CD1c-positive myeloid dendritic cell (primary cell): ENCODE data around the gene LARP1.

Experiments
- DNase-seq: peaks from one replicate; pipeline ENCODE4 v3.0.0-alpha.2; 2016; ENCODE audit errors: extremely low spot score

Gene LARP1

GRCh38 chr5:154762261-154762660 lies 7.1 kb downstream of the LARP1 start:
- DNase-seq = no peak

- DNase-seq = no peak
Measured at GRCh38 chr5:154762700-154763099, 7.5 kb downstream of the LARP1 start.

GRCh38 chr5:154764967-154765366 lies 9.8 kb downstream of the LARP1 start:
- no peak for DNase-seq

- no peak for DNase-seq
Measured at GRCh38 chr5:154765396-154765925, 10.3 kb downstream of the LARP1 start.

- peak; percentile 56 for DNase-seq
Measured at GRCh38 chr5:154766558-154767281, 11.5 kb downstream of the LARP1 start.

GRCh38 chr5:154767576-154767975 lies 12.4 kb downstream of the LARP1 start:
- DNase-seq = peak; percentile 55

GRCh38 chr5:154768207-154768606 lies 13.0 kb downstream of the LARP1 start:
- no peak for DNase-seq

GRCh38 chr5:154770111-154770510 lies 14.9 kb downstream of the LARP1 start:
- DNase-seq = no peak

GRCh38 chr5:154771383-154771901 lies 16.3 kb downstream of the LARP1 start:
- DNase-seq = no peak

- DNase-seq = no peak
Measured at GRCh38 chr5:154773326-154773725, 18.1 kb downstream of the LARP1 start.

- no peak for DNase-seq
Measured at GRCh38 chr5:154776167-154776566, 21.0 kb downstream of the LARP1 start.

GRCh38 chr5:154778534-154778933 lies 23.4 kb downstream of the LARP1 start:
- no peak for DNase-seq

GRCh38 chr5:154779105-154779504 lies 23.9 kb downstream of the LARP1 start:
- no peak for DNase-seq

- no peak for DNase-seq
Measured at GRCh38 chr5:154780128-154780527, 25.0 kb downstream of the LARP1 start.

- DNase-seq = no peak
Measured at GRCh38 chr5:154782326-154782725, 27.1 kb downstream of the LARP1 start.

GRCh38 chr5:154782812-154783592 lies 27.8 kb downstream of the LARP1 start:
- DNase-seq = no peak

- no peak for DNase-seq
Measured at GRCh38 chr5:154783774-154784460, 28.7 kb downstream of the LARP1 start.

GRCh38 chr5:154784856-154785255 lies 29.7 kb downstream of the LARP1 start:
- no peak for DNase-seq

- no peak for DNase-seq
Measured at GRCh38 chr5:154786414-154786813, 31.2 kb downstream of the LARP1 start.

- no peak for DNase-seq
Measured at GRCh38 chr5:154788212-154788611, 33.0 kb downstream of the LARP1 start.

- DNase-seq = no peak
Measured at GRCh38 chr5:154791535-154791934, 36.4 kb downstream of the LARP1 start.
